ENCODE measurements around the gene CELF4.

DNA sequence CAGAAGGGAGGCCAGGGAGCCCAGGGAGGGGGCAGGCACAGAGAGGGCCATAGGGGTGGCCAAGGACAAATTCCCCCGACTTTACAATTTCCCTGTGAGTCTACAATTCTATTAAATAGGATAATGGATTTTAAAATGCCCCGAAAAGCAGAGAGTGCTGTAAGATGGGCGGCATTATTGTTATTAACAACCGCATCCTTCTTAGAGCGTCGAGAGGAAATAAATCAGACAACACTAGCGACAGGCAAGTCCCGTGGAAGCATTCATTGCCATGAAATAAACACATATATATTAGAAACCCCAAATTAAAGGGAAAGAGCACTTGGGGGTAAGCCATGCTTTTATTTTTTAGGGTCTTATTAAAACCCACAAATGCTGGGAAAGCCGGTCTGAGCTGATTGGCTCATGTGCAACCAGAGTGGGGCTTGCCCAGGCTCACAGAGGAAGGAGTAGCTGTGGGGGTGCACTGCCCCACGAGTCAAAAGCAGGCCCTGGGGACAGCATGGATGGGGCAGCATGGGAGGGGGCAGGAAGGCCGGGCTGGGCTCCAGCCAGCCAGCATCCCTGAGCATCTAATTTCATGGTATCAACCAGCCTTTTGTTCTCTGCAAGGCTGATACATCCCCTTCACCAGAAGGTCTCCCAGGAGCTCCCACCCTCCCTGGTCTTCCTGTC, 187.1 kb downstream of the CELF4 start:
- TF ChIP-seq FOXM1 (IDR thresholded peaks at IDR 0.05; ENCODE audit: borderline replicate concordance, low read depth) (no peak), TAF1 (IDR thresholded peaks at IDR 0.05; ENCODE audit: low read depth) (no peak)

All from Ishikawa (cell line).